Activated naive CD4-positive, alpha-beta T cell treated with Interleukin-2 at 50 U/mL for 16 hours (primary cell): ENCODE results near the gene E2F2.

Experiments used
- DNase-seq: peaks from one replicate; pipeline ENCODE4 v3.0.0-alpha.2; 2020

The E2F2 gene

GRCh38 chr1:23530747-23531561 is at the start of gene E2F2:
E2F2 (minus strand) TSS chr1:23531233; CDS start chr1:23530793, 440 bp downstream.
- peak; percentile 83 for DNase-seq

- DNase-seq = no peak
Observed at GRCh38 chr1:23578997-23579363, 47.9 kb upstream of the E2F2 start.

- DNase-seq = no peak
Observed at GRCh38 chr1:23578311-23578996, 47.4 kb upstream of the E2F2 start.

- peak; percentile 48 for DNase-seq
Observed at GRCh38 chr1:23577056-23578004, 46.3 kb upstream of the E2F2 start.

GRCh38 chr1:23576338-23577055 is 45.5 kb upstream of the E2F2 start:
- no peak for DNase-seq

GRCh38 chr1:23575226-23575810 is 44.3 kb upstream of the E2F2 start:
- no peak for DNase-seq

GRCh38 chr1:23574265-23574754 is 43.3 kb upstream of the E2F2 start:
- no peak for DNase-seq

- DNase-seq = no peak
Observed at GRCh38 chr1:23573574-23574182, 42.6 kb upstream of the E2F2 start.

- DNase-seq = no peak
Observed at GRCh38 chr1:23571465-23571864, 40.4 kb upstream of the E2F2 start.

- DNase-seq = no peak
Observed at GRCh38 chr1:23570001-23570691, 39.1 kb upstream of the E2F2 start.

- DNase-seq = no peak
Observed at GRCh38 chr1:23568608-23569383, 37.8 kb upstream of the E2F2 start.

- no peak for DNase-seq
Observed at GRCh38 chr1:23567996-23568607, 37.1 kb upstream of the E2F2 start.

- no peak for DNase-seq
Observed at GRCh38 chr1:23567629-23567995, 36.6 kb upstream of the E2F2 start.

- no peak for DNase-seq
Observed at GRCh38 chr1:23566304-23566703, 35.3 kb upstream of the E2F2 start.

- no peak for DNase-seq
Observed at GRCh38 chr1:23565776-23566175, 34.7 kb upstream of the E2F2 start.

- DNase-seq = no peak
Observed at GRCh38 chr1:23564529-23565122, 33.6 kb upstream of the E2F2 start.

GRCh38 chr1:23563755-23564374 is 32.8 kb upstream of the E2F2 start:
- no peak for DNase-seq

GRCh38 chr1:23563003-23563402 is 32.0 kb upstream of the E2F2 start:
- DNase-seq = no peak
